Mesenchymal stem cell (in vitro differentiated cells and primary cell): ENCODE measurements around the gene RET.

Experiments used
- DNase-seq: peaks from one replicate; pipeline ENCODE4 v3.0.0-alpha.2; 2013
- H2AFZ ChIP-seq: one replicate; pipeline ENCODE4 v1.6.1; 2013; ENCODE audit warnings: low read depth, mild to moderate bottlenecking, control low read depth, inconsistent platforms, low read length, moderate library complexity
- H2AK5ac ChIP-seq: 2 replicates; pipeline ENCODE4 v1.6.1; 2013; ENCODE audit warnings: low read length, moderate library complexity, mild to moderate bottlenecking, inconsistent platforms; ENCODE audit not compliant: severe bottlenecking
- H2BK120ac ChIP-seq: one replicate; pipeline ENCODE4 v1.6.1; 2013; ENCODE audit warnings: low read depth, mild to moderate bottlenecking, inconsistent platforms, low read length, moderate library complexity
- H2BK12ac ChIP-seq, 2 experiments: one replicate each; pipeline ENCODE4 v1.6.1; 2013; ENCODE audit warnings: inconsistent platforms in 2 of 2, low read length in 2 of 2, mild to moderate bottlenecking in 2 of 2, moderate library complexity in 2 of 2, control low read depth in 1 of 2
- H2BK15ac ChIP-seq: one replicate; pipeline ENCODE4 v1.6.1; 2013; ENCODE audit warnings: mild to moderate bottlenecking, low read depth, inconsistent platforms; ENCODE audit not compliant: poor library complexity, severe bottlenecking
- H2BK5ac ChIP-seq: 2 replicates; pipeline ENCODE4 v1.6.1; 2013; ENCODE audit warnings: low read depth, mild to moderate bottlenecking, low read length, control low read depth, inconsistent platforms; ENCODE audit not compliant: poor library complexity, severe bottlenecking
- H3K14ac ChIP-seq, 2 experiments: one replicate each; pipeline ENCODE4 v1.6.1; 2013; ENCODE audit warnings: inconsistent platforms in 2 of 2, low read length in 2 of 2, control low read depth in 1 of 2, mild to moderate bottlenecking in 1 of 2, moderate library complexity in 1 of 2
- H3K18ac ChIP-seq, 2 experiments: one replicate each; pipeline ENCODE4 v1.6.1; 2013; ENCODE audit warnings: inconsistent platforms in 2 of 2, low read length in 2 of 2, control low read depth in 1 of 2, low read depth in 1 of 2, mild to moderate bottlenecking in 1 of 2
- H3K23ac ChIP-seq, 2 experiments: one replicate each; pipeline ENCODE4 v1.6.1; 2013; ENCODE audit warnings: inconsistent platforms in 2 of 2, low read length in 2 of 2, mild to moderate bottlenecking in 2 of 2, moderate library complexity in 2 of 2, control low read depth in 1 of 2
- H3K27ac ChIP-seq: 2 replicates; pipeline ENCODE4 v1.5.1; 2013; ENCODE audit warnings: mild to moderate bottlenecking, moderate library complexity, low read length, control low read depth, inconsistent platforms; ENCODE audit not compliant: poor library complexity, severe bottlenecking
- H3K27me3 ChIP-seq, 2 experiments: 2 replicates each; pipeline versions ENCODE4 v1.6.1 to v1.7.0; 2013; ENCODE audit warnings: low read length in 2 of 2, mild to moderate bottlenecking in 2 of 2, moderate library complexity in 2 of 2, control low read depth in 1 of 2, inconsistent platforms in 1 of 2; ENCODE audit not compliant: control insufficient read depth in 1 of 2, insufficient read depth in 1 of 2
- H3K36me3 ChIP-seq, 2 experiments: 2 replicates each; pipeline versions ENCODE4 v1.6.1 to v1.7.0; 2013; ENCODE audit warnings: low read length in 2 of 2, control low read depth in 1 of 2, inconsistent platforms in 1 of 2, low read depth in 1 of 2, mild to moderate bottlenecking in 1 of 2; ENCODE audit not compliant: insufficient read depth in 2 of 2, control insufficient read depth in 1 of 2
- H3K4ac ChIP-seq, 2 experiments: one replicate each; pipeline ENCODE4 v1.6.1; 2013; ENCODE audit warnings: inconsistent platforms in 2 of 2, low read length in 2 of 2, mild to moderate bottlenecking in 2 of 2, moderate library complexity in 2 of 2, control low read depth in 1 of 2, low read depth in 1 of 2
- H3K4me1 ChIP-seq: 2 replicates; pipeline ENCODE4 v1.6.1; 2013; ENCODE audit warnings: low read depth, low read length, control low read depth; ENCODE audit not compliant: control insufficient read depth, insufficient read depth
- H3K4me2 ChIP-seq: 2 replicates; pipeline ENCODE4 v1.6.1; 2013; ENCODE audit warnings: low read length, mild to moderate bottlenecking, inconsistent platforms; ENCODE audit not compliant: poor library complexity, severe bottlenecking
- H3K4me3 ChIP-seq, 2 experiments: 2 replicates each; pipeline versions ENCODE4 v1.5.1 to v1.7.0; 2013; ENCODE audit warnings: low read length in 2 of 2, mild to moderate bottlenecking in 2 of 2, control low read depth in 1 of 2, low read depth in 1 of 2; ENCODE audit not compliant: insufficient read depth in 1 of 2
- H3K79me1 ChIP-seq: replicated peaks from 2 replicates; pipeline ENCODE4 v1.6.1; 2013; ENCODE audit warnings: mild to moderate bottlenecking, control low read depth, low read length, inconsistent platforms; ENCODE audit not compliant: poor library complexity, severe bottlenecking
- H3K9ac ChIP-seq: 2 replicates; pipeline ENCODE4 v1.7.0; 2013; ENCODE audit warnings: mild to moderate bottlenecking, low read length, moderate library complexity
- H3K9me3 ChIP-seq: 2 replicates; pipeline ENCODE4 v1.7.0; 2013; ENCODE audit warnings: mild to moderate bottlenecking, low read length; ENCODE audit not compliant: control insufficient read depth
- H4K8ac ChIP-seq: one replicate; pipeline ENCODE4 v1.6.1; 2013; ENCODE audit warnings: inconsistent platforms, mild to moderate bottlenecking, low read length, moderate library complexity
- H4K91ac ChIP-seq: one replicate; pipeline ENCODE4 v1.6.1; 2013; ENCODE audit warnings: mild to moderate bottlenecking, low read length, inconsistent platforms
- WGBS: methylation state at CpG from one replicate; pipeline ENCODE4 v1.1.7; 2013; ENCODE audit warnings: mixed read lengths; 5-methylcytosine and 5-hydroxymethylcytosine counted together

RET gene

DNA sequence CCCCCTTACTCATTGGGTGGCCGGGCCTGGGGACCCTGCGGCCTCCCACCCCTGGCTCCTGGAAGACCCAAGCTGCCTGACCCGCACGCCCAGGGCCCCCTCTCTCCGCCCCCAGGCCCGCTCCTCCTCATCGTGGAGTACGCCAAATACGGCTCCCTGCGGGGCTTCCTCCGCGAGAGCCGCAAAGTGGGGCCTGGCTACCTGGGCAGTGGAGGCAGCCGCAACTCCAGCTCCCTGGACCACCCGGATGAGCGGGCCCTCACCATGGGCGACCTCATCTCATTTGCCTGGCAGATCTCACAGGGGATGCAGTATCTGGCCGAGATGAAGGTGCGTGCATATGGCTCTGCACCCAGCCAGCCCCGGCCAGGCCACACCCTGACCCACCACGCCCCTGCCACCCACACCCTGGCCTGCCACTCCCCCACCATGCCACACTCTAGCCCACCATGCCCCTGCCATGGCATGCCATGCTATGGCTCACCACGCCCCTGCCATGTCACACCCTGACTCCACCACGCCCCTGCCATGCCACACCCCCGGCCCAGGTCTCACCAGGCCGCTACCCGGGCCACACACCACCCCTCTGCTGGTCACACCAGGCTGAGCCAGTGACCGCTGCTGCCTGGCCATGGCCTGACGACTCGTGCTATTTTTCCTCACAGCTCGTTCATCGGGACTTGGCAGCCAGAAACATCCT lies 42.7 kb downstream of the RET start:
- WGBS: 94% methylated on average over 31 of the region's 31 CpGs
- H2AK5ac ChIP-seq: no peak overlapping the region
- no peaks in the 10 kb centered on the region for H3K36me3 ChIP-seq
- no peak overlapping the region for H3K4me2 ChIP-seq
- no peak overlapping the region for H2BK12ac ChIP-seq
- H3K9me3 ChIP-seq: no peaks in the 10 kb centered on the region
- no peak overlapping the region for H2BK15ac ChIP-seq
- H4K8ac ChIP-seq: no peak overlapping the region
- H2BK5ac ChIP-seq: no peak overlapping the region
- no peak overlapping the region for H3K18ac ChIP-seq
- H3K23ac ChIP-seq: no peak overlapping the region
- H3K4ac ChIP-seq: no peak overlapping the region
- peak overlapping the region in 1 of 2 experiments; percentile 20 for H3K14ac ChIP-seq
- H3K4me1 ChIP-seq: peaks cover 14% of the 10 kb centered on the region
- no peaks in the 10 kb centered on the region for H3K79me1 ChIP-seq
- H4K91ac ChIP-seq: no peak overlapping the region
- no peak overlapping the region for H2BK120ac ChIP-seq
- no peak overlapping the region for H3K9ac ChIP-seq
- peaks cover 0 to 16% of the 10 kb centered on the region in 2 experiments for H3K27me3 ChIP-seq
- no peak overlapping the region for H3K4me3 ChIP-seq
- no peak overlapping the region for H2AFZ ChIP-seq
- H3K27ac ChIP-seq: no peak overlapping the region
- no peak for DNase-seq

DNA sequence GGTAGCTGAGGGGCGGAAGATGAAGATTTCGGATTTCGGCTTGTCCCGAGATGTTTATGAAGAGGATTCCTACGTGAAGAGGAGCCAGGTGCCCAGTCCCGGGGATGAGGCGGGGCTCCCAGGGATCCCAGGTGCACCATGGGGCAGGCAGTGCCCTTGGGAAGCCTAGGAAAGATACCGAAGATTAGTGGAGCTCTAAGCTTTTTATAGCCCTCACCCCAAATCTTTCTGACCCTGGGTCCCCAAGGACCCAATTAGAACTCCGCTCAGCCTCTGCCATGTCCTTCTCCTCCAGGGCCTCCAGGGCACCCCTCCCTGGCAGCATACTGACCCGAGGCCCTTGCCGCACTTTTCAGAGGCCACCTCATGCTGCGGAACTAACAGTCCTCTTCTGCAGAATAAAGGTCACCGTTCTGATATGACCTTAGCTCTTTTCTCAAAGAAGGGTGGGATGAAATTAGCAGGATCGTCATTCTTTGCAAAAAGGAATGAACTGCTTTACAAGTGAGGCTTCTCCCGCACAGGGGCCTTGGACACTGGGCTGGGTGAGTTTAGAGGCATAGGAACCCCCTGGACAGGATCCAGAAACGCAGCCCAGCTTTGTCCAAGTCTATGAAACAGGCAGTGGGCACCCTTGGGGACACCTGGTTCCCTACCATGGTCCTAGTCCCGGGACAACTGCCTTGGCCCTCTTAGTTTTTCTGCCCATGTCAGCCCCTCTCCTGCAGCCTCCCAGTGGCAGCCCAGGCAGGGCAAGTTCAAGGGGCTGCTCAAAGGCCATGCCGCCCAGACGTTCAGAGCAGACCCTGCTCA lies 43.5 kb downstream of the RET start:
- no peak overlapping the region for H3K4ac ChIP-seq
- H3K27ac ChIP-seq: no peak overlapping the region
- no peak overlapping the region for H2BK12ac ChIP-seq
- H3K79me1 ChIP-seq: no peaks in the 10 kb centered on the region
- no peak overlapping the region for H4K8ac ChIP-seq
- no peak overlapping the region for H2BK15ac ChIP-seq
- no peak overlapping the region for H4K91ac ChIP-seq
- no peak overlapping the region for H2BK5ac ChIP-seq
- H3K4me3 ChIP-seq: no peak overlapping the region
- DNase-seq: no peak
- no peak overlapping the region for H3K23ac ChIP-seq
- H3K4me1 ChIP-seq: peaks cover 14% of the 10 kb centered on the region
- H2BK120ac ChIP-seq: no peak overlapping the region
- H2AK5ac ChIP-seq: no peak overlapping the region
- H3K9ac ChIP-seq: no peak overlapping the region
- peaks cover 0 to 16% of the 10 kb centered on the region in 2 experiments for H3K27me3 ChIP-seq
- WGBS: 82% methylated on average over 19 of the region's 19 CpGs
- H3K9me3 ChIP-seq: no peaks in the 10 kb centered on the region
- no peak overlapping the region for H2AFZ ChIP-seq
- no peak overlapping the region for H3K4me2 ChIP-seq
- H3K36me3 ChIP-seq: no peaks in the 10 kb centered on the region
- no peak overlapping the region for H3K18ac ChIP-seq
- no peak overlapping the region for H3K14ac ChIP-seq

DNA sequence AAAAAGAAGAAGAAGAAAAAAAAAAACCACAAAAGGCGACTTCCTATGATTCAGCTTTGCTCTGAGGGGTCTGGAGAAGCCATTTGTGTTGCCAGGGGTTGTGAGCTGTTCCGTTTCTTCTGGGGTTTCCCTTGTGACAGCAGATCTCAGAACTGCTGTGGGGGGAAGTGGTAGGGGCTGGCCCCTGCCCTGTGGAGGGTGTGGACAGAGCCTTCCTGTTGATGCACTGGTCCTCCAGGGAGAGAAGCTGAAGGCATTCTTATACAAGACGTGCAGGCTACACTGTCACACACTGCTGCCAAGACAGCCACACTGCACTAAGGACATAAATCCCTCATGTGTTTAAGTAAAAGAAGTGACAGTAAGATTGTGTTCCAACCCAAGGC lies 44.1 kb downstream of the RET start:
- no peak overlapping the region for H3K4me3 ChIP-seq
- H2BK120ac ChIP-seq: no peak overlapping the region
- no peak overlapping the region for H2BK12ac ChIP-seq
- H3K27ac ChIP-seq: no peak overlapping the region
- no peak overlapping the region for H3K9ac ChIP-seq
- H4K8ac ChIP-seq: no peak overlapping the region
- H2AFZ ChIP-seq: no peak overlapping the region
- H3K27me3 ChIP-seq: peaks cover 0 to 16% of the 10 kb centered on the region in 2 experiments
- H3K4ac ChIP-seq: no peak overlapping the region
- no peak overlapping the region for H3K4me2 ChIP-seq
- no peak overlapping the region for H2BK15ac ChIP-seq
- no peak overlapping the region for H3K23ac ChIP-seq
- no peak overlapping the region for H3K14ac ChIP-seq
- no peak overlapping the region for H4K91ac ChIP-seq
- no peaks in the 10 kb centered on the region for H3K9me3 ChIP-seq
- peak; percentile 38 for DNase-seq
- no peak overlapping the region for H2BK5ac ChIP-seq
- WGBS: 17% methylated on average over 2 of the region's 3 CpGs
- peaks cover 14% of the 10 kb centered on the region for H3K4me1 ChIP-seq
- no peak overlapping the region for H2AK5ac ChIP-seq
- no peaks in the 10 kb centered on the region for H3K36me3 ChIP-seq
- H3K18ac ChIP-seq: no peak overlapping the region
- no peaks in the 10 kb centered on the region for H3K79me1 ChIP-seq

DNA sequence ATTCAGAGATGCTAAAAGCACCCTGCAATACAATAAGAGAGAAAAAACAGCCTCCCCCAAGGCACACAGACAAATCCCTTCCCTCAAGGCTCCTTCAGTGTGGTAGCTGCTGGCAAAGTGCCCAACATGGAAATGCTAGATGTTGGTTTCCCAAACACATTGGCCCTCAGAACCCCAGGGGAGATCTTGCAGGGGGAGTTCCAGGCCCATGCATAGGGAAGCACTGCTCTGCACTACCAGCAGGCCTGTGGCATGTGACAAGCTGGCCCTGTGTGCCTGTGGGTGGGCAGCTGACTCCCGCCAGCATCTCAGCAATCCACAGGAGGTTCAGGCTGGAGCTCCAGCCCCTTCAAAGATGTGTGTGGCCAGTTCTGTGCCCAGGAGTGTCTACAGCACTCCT lies 44.6 kb downstream of the RET start:
- Histone ChIP-seq H2BK5ac (no peak overlapping the region), H3K79me1 (no peaks in the 10 kb centered on the region), H3K4me1 (peaks cover 14% of the 10 kb centered on the region), H3K4ac (peak overlapping the region in 1 of 2 experiments; percentile 44), H3K4me3 (no peak overlapping the region), H3K4me2 (no peak overlapping the region), H2AFZ (no peak overlapping the region), H3K23ac (no peak overlapping the region), H3K27ac (no peak overlapping the region), H3K9ac (no peak overlapping the region), H4K8ac (no peak overlapping the region), H2BK120ac (no peak overlapping the region), H3K18ac (no peak overlapping the region), H3K14ac (no peak overlapping the region), H3K9me3 (no peaks in the 10 kb centered on the region), H2BK15ac (no peak overlapping the region), H3K27me3 (peaks cover 0 to 16% of the 10 kb centered on the region in 2 experiments), H2AK5ac (no peak overlapping the region), H2BK12ac (peak overlapping the region in 1 of 2 experiments; percentile 51), H3K36me3 (no peaks in the 10 kb centered on the region), H4K91ac (no peak overlapping the region)
- no peak for DNase-seq
- WGBS: 100% methylated on average over 1 of the region's 1 CpG
